Measurements from ENCODE around the gene TMEM151B. TPM values are rescaled to one million over a fixed set of nuclear protein-coding genes. Genes with fewer than 3 reads are reported as not detected.

Gene TMEM151B
- total and polyA plus RNA-seq, 2 of the 13 experiments (the other 11 are each of a cell fraction or from before 2014, with no cell fraction given) = not detected

DNA sequence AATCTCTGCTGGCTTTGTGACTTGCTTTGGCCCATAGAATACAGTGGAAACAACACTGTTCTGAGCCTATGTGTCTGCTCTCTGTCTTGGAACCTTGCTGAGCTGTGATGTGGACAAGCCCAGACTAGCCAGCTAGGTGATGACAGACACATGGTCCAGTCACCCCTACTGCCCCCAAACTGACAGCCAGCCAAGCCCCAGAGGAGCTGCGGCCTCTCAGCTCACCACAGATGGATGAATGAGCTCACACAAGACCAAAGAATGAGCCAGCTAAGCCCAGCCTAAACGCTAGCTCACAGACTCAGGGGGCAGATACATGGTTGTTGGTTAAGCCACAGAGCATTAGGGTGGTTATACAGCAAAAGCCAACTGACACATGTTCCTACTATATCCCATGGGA, 38.8 kb downstream of the TMEM151B start:
- CTCF ChIA-PET (ENCODE audit: low intra/inter-chr PET ratio, low total read pairs) = no interaction called here
- H3K4me1 ChIP-seq (ENCODE audit: insufficient read depth, low read length) = peaks cover 13% of the 10 kb centered on the region
- H3K9ac ChIP-seq (ENCODE audit: insufficient read depth, low read depth, low read length) = no peak overlapping the region
- no peak for DNase-seq (ENCODE audit: low spot score)
- BruUV-seq (replicated peaks) = no TSS peak
- FAIRE-seq = no peak
- in situ Hi-C loops (cut with HindIII; ENCODE audit: extremely low pct_ligation_motif_present, low pct_unique_long_range_greater_than_20kb) (no loop called here), intact Hi-C loops (cut with micrococcal nuclease; ENCODE audit: unreplicated experiment) (no loop called here)
- no peak overlapping the region for H3K4me3 ChIP-seq (replicated peaks in 1 of 3; ENCODE audit: insufficient read depth in 1 of 3, low read depth in 2 of 3, low read length in 3 of 3)
- no peak overlapping the region for H3K4me2 ChIP-seq (ENCODE audit: low read depth, low read length)
- peaks cover 0 to 3% of the 10 kb centered on the region in 2 experiments; a peak in 1 of 5 replicates for H3K27me3 ChIP-seq (ENCODE audit: control insufficient read depth in 1 of 2, insufficient read depth in 2 of 2, low read length in 2 of 2)
- TF ChIP-seq NFKB2 (CRISPR knock-in tag; IDR thresholded peaks at IDR 0.05; ENCODE audit: borderline replicate concordance) = no peak
- TF ChIP-seq, protein P1, sequence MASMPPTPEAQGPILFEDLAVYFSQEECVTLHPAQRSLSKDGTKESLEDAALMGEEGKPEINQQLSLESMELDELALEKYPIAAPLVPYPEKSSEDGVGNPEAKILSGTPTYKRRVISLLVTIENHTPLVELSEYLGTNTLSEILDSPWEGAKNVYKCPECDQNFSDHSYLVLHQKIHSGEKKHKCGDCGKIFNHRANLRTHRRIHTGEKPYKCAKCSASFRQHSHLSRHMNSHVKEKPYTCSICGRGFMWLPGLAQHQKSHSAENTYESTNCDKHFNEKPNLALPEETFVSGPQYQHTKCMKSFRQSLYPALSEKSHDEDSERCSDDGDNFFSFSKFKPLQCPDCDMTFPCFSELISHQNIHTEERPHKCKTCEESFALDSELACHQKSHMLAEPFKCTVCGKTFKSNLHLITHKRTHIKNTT (CRISPR knock-in tag; IDR thresholded peaks at IDR 0.05) = no peak
- no peak for TF ChIP-seq FOXK1 (CRISPR knock-in tag; IDR thresholded peaks at IDR 0.05; ENCODE audit: borderline replicate concordance, low read depth)
- 100% methylated on average over 1 of the region's 2 CpGs for WGBS (ENCODE audit: low lambda C conversion rate)
- POLR2A ChIA-PET = interaction anchor here (0.7 to 0.8 kb wide), 2 partner anchors 38 to 78 kb away, joined by 3 read pairs; partner anchors contain the start of gene CDC5L
- no peaks in the 10 kb centered on the region for H4K20me1 ChIP-seq (ENCODE audit: insufficient read depth, low read length)
- no peak overlapping the region for H3K27ac ChIP-seq (ENCODE audit: extremely low read length, insufficient read depth, low read length)
- ATAC-seq = no peak
- no peaks in the 10 kb centered on the region for H3K9me3 ChIP-seq (ENCODE audit: low read length)
- peaks cover 40 to 71% of the 10 kb centered on the region in 2 experiments for H3K36me3 ChIP-seq (replicated peaks in 1 of 2; ENCODE audit: control insufficient read depth in 1 of 2, insufficient read depth in 2 of 2, low read length in 2 of 2)
- H3K79me2 ChIP-seq (ENCODE audit: insufficient read depth, low read length) = peaks cover 15% of the 10 kb centered on the region
- H2AFZ ChIP-seq (ENCODE audit: low read length) = no peak overlapping the region

DNA sequence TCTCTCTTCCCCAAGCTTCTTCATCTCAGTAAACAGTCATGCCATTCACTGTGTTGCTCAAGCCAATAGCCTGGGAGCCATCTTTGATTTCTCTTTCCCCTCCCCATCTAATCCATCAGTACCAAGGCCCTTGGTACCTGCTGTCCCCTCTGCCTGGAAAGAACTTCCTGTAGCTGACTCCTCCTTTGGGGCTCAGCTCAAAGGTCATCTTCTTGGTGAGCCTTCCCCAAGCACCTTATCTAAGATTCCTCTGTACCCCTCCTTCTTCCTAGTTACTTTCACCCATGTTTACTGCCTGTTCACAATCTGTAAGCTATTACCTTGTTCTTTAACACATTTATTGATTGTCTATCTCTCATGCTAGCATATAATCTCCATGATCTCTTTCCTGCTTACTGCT, 39.4 kb downstream of the TMEM151B start:
- FAIRE-seq (no peak), DNase-seq (ENCODE audit: low spot score) (no peak), ATAC-seq (no peak)
- Histone ChIP-seq H3K4me2 (ENCODE audit: low read depth, low read length) (no peak overlapping the region), H3K36me3 (replicated peaks in 1 of 2; ENCODE audit: control insufficient read depth in 1 of 2, insufficient read depth in 2 of 2, low read length in 2 of 2) (peaks cover 35 to 65% of the 10 kb centered on the region in 2 experiments), H3K9me3 (ENCODE audit: low read length) (no peaks in the 10 kb centered on the region), H3K27ac (ENCODE audit: extremely low read length, insufficient read depth, low read length) (no peak overlapping the region), H3K4me1 (ENCODE audit: insufficient read depth, low read length) (peaks cover 13% of the 10 kb centered on the region), H3K9ac (ENCODE audit: insufficient read depth, low read depth, low read length) (no peak overlapping the region), H2AFZ (ENCODE audit: low read length) (no peak overlapping the region), H3K79me2 (ENCODE audit: insufficient read depth, low read length) (peaks cover 15% of the 10 kb centered on the region), H3K4me3 (replicated peaks in 1 of 3; ENCODE audit: insufficient read depth in 1 of 3, low read depth in 2 of 3, low read length in 3 of 3) (no peak overlapping the region), H4K20me1 (ENCODE audit: insufficient read depth, low read length) (no peaks in the 10 kb centered on the region), H3K27me3 (ENCODE audit: control insufficient read depth in 1 of 2, insufficient read depth in 2 of 2, low read length in 2 of 2) (peaks cover 0 to 3% of the 10 kb centered on the region in 2 experiments; a peak in 1 of 5 replicates)
- intact Hi-C loops (cut with micrococcal nuclease; ENCODE audit: unreplicated experiment) = no loop called here
- CTCF ChIA-PET (ENCODE audit: low intra/inter-chr PET ratio, low total read pairs) = no interaction called here
- POLR2A ChIA-PET = interaction anchor here (0.7 to 0.8 kb wide), 2 partner anchors 39 to 78 kb away, joined by 3 read pairs; partner anchors contain the start of gene CDC5L
- BruUV-seq (replicated peaks) = no TSS peak
- in situ Hi-C loops (cut with HindIII; ENCODE audit: extremely low pct_ligation_motif_present, low pct_unique_long_range_greater_than_20kb) = loop anchor here (5.0 kb wide), 1 partner anchor 42 kb away; the partner anchor contains the start of gene NFKBIE
- TF ChIP-seq, protein P1 (CRISPR knock-in tag; IDR thresholded peaks at IDR 0.05) = no peak
- no peak for TF ChIP-seq SALL1 (CRISPR knock-in tag; IDR thresholded peaks at IDR 0.05)
- TF ChIP-seq RAD51 (IDR thresholded peaks at IDR 0.05; ENCODE audit: borderline replicate concordance) = no peak
- TF ChIP-seq, protein P2, sequence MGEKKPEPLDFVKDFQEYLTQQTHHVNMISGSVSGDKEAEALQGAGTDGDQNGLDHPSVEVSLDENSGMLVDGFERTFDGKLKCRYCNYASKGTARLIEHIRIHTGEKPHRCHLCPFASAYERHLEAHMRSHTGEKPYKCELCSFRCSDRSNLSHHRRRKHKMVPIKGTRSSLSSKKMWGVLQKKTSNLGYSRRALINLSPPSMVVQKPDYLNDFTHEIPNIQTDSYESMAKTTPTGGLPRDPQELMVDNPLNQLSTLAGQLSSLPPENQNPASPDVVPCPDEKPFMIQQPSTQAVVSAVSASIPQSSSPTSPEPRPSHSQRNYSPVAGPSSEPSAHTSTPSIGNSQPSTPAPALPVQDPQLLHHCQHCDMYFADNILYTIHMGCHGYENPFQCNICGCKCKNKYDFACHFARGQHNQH (CRISPR knock-in tag; IDR thresholded peaks at IDR 0.05) = no peak
- TF ChIP-seq RXRA (CRISPR knock-in tag; IDR thresholded peaks at IDR 0.05) = no peak
- TF ChIP-seq, protein P3, sequence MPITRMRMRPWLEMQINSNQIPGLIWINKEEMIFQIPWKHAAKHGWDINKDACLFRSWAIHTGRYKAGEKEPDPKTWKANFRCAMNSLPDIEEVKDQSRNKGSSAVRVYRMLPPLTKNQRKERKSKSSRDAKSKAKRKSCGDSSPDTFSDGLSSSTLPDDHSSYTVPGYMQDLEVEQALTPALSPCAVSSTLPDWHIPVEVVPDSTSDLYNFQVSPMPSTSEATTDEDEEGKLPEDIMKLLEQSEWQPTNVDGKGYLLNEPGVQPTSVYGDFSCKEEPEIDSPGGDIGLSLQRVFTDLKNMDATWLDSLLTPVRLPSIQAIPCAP (CRISPR knock-in tag; IDR thresholded peaks at IDR 0.05; ENCODE audit: low read depth) = no peak
- no peak for TF ChIP-seq ZNF879 (CRISPR knock-in tag; IDR thresholded peaks at IDR 0.05)

Measured in HepG2 (cell line).